Measurements from ENCODE around the gene COL10A1. TPM values are rescaled to one million over a fixed set of nuclear protein-coding genes. Genes with fewer than 3 reads are reported as not detected.

The COL10A1 gene
- not detected for total RNA-seq
- long read RNA-seq, donor 1, result 0 reads
- long read RNA-seq, donor 2, partial matches to known transcripts, result 0 of 1 reads
- long read RNA-seq, donor 2, other reads (novel, unspliced or antisense), result 1 of 1 reads

- Histone ChIP-seq H3K4me1 (ENCODE audit: low read depth) (no peaks in the 10 kb centered on the region), H3K4me3 (no peak within 1 kb of the TSS), H3K9me3 (no peaks in the 10 kb centered on the region), H3K36me3 (ENCODE audit: low read depth) (no peaks in the 10 kb centered on the region)
- ATAC-seq (no peak), DNase-seq (no peak)
- intact Hi-C loops (cut with DNase I, micrococcal nuclease), result no loop called here
- TF ChIP-seq CTCF (IDR thresholded peaks at IDR 0.05), result no peak
These were observed at the start of gene COL10A1 for GRCh38 chr6:116126032-116126431. COL10A1 (minus strand) TSS chr6:116126132; CDS start chr6:116125492, 640 bp downstream.

- intact Hi-C loops (cut with DNase I, micrococcal nuclease), result no loop called here
- H3K9me3 ChIP-seq, result peaks cover 14% of the 10 kb centered on the region
These were observed 49.4 kb upstream of the COL10A1 start for GRCh38 chr6:116175344-116175743.

GRCh38 chr6:116173928-116174327 is 48.0 kb upstream of the COL10A1 start:
- intact Hi-C loops (cut with DNase I, micrococcal nuclease), result no loop called here
- DNase-seq (no peak), ATAC-seq (no peak)
- Histone ChIP-seq H3K4me3 (no peak overlapping the region), H3K4me1 (ENCODE audit: low read depth) (no peaks in the 10 kb centered on the region), H3K36me3 (ENCODE audit: low read depth) (no peaks in the 10 kb centered on the region), H3K9me3 (peaks cover 14% of the 10 kb centered on the region)
- no peak for TF ChIP-seq CTCF (IDR thresholded peaks at IDR 0.05)

More at GRCh38 chr6:116175344-116175743, 49.4 kb upstream of the COL10A1 start:
- DNase-seq, result no peak
- Histone ChIP-seq H3K4me3 (no peak overlapping the region), H3K36me3 (ENCODE audit: low read depth) (no peaks in the 10 kb centered on the region), H3K4me1 (ENCODE audit: low read depth) (no peaks in the 10 kb centered on the region)
- no peak for TF ChIP-seq CTCF (IDR thresholded peaks at IDR 0.05)
- ATAC-seq, result no peak

GRCh38 chr6:116170358-116171057 is 44.6 kb upstream of the COL10A1 start:
- no peak for TF ChIP-seq CTCF (IDR thresholded peaks at IDR 0.05)
- Histone ChIP-seq H3K36me3 (ENCODE audit: low read depth) (no peaks in the 10 kb centered on the region), H3K4me1 (ENCODE audit: low read depth) (no peaks in the 10 kb centered on the region), H3K9me3 (peaks cover 14% of the 10 kb centered on the region), H3K4me3 (no peak overlapping the region)
- intact Hi-C loops (cut with DNase I, micrococcal nuclease), result no loop called here
- DNase-seq, result no peak
- no peak for ATAC-seq

GRCh38 chr6:116169880-116170279 is 43.9 kb upstream of the COL10A1 start:
- no peak for ATAC-seq
- H3K4me1 ChIP-seq (ENCODE audit: low read depth), result no peaks in the 10 kb centered on the region

More at GRCh38 chr6:116169880-116170279, 43.9 kb upstream of the COL10A1 start:
- intact Hi-C loops (cut with DNase I, micrococcal nuclease), result no loop called here
- no peaks in the 10 kb centered on the region for H3K36me3 ChIP-seq (ENCODE audit: low read depth)
- DNase-seq, result no peak
- H3K9me3 ChIP-seq, result peaks cover 8% of the 10 kb centered on the region
- no peak overlapping the region for H3K4me3 ChIP-seq
- no peak for TF ChIP-seq CTCF (IDR thresholded peaks at IDR 0.05)
